GM18861 (cell line): ENCODE data around the gene NLRC5.
"Not testable (repeated sequence)": the region's sequence is repeated elsewhere in the genome, so short reads cannot be mapped to it uniquely, and the experiment has no call there.

Experiments used
- ATAC-seq: cut with Tn5 transposase; IDR thresholded peaks from one replicate; pipeline ENCODE4 v1.9.1; 2021; ENCODE audit not compliant: unreplicated experiment

Gene NLRC5

GRCh38 chr16:57092786-57093411 lies 103.5 kb downstream of the NLRC5 start:
- no peak for ATAC-seq

- ATAC-seq = no peak
These were observed 104.6 kb downstream of the NLRC5 start for GRCh38 chr16:57093666-57094564.

- no peak for ATAC-seq
These were observed 105.6 kb downstream of the NLRC5 start for GRCh38 chr16:57094911-57095310.

DNA sequence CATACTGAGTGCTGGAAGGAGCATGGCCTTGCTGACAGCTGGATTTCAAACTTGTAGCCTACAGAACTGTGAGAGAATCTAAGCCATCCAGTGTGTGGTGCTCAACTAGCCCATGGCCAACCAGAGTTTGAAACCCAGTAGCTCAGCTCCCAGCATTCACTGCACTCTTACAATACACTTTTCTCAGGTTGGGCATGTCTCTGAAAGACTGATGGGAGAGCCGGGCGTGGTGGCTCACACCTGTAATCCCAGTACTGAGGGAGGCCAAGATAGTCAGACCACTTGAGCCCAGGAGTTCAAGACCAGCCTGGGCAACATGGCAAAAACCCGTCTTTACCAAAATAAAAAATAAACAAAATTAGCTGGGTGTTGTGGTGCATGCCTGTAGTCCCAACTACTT lies 106.8 kb downstream of the NLRC5 start:
- ATAC-seq = no peak

DNA sequence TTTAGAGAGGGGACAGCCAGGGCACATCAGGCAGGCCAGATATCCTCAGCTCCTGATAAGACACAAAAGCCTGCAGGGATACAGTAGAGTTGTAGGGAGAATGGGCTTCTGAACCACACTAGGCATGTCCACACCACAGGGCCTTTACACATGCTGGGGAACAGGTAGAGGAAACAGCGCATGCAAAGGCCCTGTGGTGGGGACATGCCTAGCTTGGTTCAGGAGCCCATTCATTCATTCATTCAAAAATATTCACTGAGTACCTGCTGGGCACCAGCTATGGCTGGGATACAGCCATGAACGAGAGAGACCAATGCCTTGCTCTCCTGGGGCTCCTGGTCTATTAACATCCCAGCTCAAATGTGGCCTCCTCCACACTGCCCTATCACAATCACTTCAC lies 107.4 kb downstream of the NLRC5 start:
- no peak for ATAC-seq

DNA sequence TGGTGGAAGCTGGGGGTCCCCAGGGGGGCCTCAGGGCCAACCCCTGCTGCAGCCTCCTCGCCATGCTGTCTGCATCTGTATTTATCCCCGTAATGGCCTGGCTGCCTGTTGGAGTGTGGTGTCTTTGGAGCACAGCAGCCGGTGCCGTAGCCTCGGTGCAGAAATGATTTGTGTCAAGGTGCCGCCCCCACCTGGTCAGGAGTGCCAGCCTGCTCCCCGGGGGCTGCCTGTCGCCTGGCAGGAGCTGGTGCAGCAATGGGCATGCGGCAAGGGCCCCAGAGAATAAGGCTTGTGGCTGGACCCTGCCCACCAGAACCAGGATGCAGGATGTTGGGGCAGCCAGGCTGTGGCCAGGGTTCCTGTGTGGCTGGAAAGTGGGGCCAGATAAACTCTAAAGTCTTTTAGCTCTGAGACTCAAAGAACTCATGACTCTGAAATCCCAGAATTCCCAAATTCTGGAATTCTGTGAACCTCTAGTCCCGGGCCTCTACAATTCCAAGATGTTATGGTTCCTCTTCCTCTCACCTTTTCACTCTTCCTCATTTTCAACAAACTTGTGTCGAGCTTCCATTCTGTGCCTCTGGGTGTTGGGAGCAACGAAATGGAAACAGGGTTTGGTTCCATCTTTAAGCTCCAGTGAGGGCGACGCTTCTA lies 109.0 kb downstream of the NLRC5 start:
- no peak for ATAC-seq

DNA sequence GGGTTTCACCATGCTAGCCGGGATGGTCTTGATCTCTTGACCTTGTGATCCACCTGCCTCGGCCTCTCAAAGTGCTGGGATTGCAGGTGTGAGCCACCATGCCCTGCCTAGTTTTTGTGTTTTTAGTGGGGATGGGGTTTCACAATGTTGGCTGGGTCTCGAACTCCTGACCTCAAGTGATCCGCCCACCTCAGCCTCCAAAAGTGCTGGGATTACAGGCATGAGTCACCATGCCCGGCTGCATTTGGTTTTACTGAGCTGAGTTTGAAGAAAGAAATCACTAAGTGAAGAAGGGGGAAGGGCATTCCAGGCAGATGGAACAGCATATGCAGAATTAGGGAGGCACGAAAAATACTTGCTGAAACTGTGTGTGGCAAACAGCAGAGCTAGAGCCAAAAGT lies 110.6 kb downstream of the NLRC5 start:
- ATAC-seq = not testable (repeated sequence)

DNA sequence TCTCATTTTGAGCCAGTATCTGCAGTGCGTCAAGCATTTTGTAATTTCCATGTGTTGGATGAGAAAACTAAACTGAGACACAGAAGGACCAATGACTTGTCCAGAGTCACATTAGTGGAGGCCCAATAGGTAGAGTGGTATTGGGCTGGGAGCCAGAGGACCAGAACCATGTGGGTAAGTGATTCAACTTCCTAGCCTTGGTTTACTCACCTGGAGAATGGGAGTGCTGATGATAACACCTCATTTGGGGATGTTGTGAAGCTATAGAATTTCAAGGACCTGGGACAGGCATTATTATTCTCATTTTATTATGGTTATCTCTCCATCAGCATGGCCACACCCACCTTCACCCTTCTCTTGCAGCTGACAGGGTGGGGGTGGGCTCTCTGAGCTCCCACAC lies 111.1 kb downstream of the NLRC5 start:
- no peak for ATAC-seq

DNA sequence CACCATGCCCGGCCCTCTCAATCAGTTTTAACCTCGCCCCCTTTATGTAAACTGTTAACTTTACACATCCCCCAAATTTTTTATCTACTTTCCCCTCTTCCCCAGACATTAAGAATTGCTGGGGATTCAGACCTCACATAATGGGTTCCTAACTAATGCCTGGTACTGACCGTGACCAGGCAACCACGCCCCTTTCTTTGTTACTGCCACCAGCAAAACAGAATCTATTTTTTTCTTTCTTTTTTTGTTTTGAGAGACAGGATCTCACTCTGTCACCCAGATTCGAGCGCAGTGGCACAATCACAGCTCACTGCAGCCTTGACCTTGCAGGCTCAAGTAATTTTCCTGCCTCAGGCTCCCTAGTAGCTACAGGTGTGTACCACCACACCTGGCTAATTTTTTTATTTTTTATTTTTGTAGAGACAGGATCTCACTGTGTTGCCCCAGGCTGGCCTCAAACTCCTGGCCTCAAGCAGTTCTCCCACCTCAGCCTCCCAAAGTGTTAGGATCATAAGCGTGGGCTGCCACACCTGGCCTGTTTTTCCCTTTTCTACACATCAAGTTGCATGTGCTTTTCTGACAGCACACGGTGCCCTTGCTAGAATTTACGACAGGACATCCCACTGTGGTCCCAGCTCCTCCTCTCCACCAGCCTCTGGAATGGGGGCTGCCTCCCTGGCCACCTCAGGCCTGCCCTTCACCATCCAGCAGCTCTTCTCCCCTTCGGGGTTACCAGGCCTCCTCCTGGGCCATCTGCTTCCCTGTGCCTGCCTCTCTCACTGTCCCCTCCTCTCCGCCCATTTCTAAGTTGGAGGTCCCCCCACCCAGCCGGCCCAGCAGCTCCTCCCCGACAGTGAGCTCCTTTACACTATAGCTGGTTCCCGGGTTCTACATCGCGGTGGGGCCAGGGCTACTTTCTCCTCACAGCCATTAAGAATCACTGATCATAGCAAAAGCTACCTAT lies 113.8 kb downstream of the NLRC5 start:
- no peak for ATAC-seq

DNA sequence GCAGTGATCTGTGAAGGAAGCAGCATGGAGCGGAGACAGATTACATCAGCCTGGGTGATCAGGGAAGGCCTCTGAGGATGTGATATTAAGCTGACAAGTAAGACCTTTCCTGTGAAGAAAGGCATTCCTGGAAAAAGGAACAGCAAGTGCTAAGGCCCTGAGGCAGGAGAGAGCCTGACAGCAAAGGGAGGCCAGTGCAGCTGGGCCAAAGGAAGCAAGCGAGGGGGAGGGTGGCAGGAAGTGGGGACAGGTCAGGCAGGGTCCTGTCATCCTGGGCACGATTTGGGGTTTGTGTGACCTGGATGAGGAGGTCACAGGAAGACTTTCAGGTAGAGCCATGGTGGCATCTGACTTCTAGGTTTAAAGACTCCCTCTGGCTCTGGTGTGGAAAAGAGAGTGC lies 115.3 kb downstream of the NLRC5 start:
- no peak for ATAC-seq

GRCh38 chr16:57105184-57105583 lies 115.8 kb downstream of the NLRC5 start:
- ATAC-seq = no peak

- no peak for ATAC-seq
These were observed 117.4 kb downstream of the NLRC5 start for GRCh38 chr16:57106767-57107166.

GRCh38 chr16:57107321-57107922 lies 118.1 kb downstream of the NLRC5 start:
- no peak for ATAC-seq

- no peak for ATAC-seq
These were observed 119.1 kb downstream of the NLRC5 start for GRCh38 chr16:57108432-57108831.

DNA sequence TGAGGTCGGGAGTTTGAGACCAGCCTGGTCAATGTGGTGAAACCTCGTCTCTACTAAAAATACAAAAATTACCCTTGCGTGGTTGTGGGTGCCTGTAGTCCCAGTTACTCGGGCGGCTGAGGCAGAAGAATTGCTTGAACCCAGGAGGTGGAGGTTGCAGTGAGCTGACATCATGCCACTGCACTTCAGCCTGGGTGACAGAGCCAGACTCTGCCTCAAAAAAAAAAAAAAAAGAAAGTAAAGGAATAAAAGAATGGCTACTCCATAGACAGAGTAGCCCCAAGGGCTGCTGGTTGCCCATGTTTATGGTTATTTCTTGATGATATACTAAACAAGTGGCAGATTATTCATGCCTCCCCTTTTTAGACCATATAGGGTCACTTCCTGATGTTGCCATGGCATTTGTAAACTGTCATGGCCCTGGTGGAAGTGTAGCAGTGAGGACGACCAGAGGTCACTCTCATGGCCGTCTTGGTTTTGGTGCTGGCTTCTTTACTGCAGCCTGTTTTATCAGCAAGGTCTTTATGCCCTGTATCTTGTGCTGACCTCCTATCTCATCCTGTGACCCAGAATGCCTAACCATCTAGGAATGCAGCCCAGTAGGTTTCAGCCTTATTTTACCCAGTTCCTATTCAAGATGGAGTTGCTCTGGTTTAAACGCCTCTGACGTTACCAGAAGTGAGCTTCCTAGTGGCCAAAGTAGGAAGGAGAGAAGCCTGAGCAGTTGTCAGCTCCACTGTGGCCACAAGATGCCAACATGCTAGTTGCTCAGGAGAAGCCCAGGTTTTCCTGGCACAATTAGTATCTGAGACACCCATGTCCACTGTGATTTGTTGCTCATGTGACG lies 120.1 kb downstream of the NLRC5 start:
- ATAC-seq = not testable (repeated sequence)

DNA sequence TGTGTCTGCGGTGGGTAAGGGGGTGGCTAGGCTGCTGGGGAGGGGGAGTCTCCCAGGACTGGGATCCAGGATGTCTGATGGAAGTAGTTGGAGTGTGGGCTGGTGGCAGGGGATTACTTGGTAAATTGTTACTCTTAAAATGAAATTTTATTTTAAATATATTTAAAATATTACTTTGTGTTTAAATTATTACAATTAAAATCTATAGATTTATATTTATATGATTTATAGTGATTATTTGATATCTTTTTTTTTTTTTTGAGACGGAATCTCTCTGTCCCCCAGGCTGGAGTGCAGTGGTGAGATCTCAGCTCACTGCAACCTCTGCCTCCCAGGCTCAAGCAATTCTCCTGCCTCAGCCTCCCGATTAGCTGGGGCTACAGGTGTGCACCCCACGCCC lies 121.6 kb downstream of the NLRC5 start:
- no peak for ATAC-seq

GRCh38 chr16:57111420-57111819 lies 122.1 kb downstream of the NLRC5 start:
- ATAC-seq = no peak

DNA sequence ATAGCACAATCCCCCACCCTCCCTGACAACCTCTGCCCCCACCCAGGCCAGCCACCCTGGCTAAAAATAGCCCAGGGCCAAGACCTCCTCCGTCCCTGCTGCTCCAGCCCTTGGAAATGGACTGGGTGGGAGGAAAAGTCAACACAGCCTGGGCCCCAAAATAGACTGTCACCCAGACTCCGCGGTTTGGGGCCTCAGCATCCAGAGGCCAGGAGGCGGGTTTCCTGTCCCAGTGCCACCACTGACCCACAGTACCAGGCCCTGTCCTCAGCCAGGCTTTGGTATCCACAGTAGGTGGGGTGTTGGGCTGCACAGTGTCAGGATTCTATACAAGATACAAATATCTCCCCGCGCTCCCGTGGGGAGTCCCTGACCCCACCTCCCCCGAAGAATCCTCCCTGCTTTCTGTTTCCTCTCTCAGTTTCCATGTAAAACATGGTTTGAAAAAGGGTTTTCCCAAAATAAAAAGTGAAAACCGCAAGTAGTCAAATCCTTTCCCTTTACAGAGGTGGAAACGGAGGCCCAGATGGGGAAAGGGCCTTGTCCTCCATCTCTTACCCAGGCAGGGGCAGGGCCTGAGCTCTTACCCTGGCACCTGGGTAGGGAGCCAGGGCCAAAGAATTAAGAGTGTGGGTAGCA lies 123.2 kb downstream of the NLRC5 start:
- ATAC-seq = no peak

DNA sequence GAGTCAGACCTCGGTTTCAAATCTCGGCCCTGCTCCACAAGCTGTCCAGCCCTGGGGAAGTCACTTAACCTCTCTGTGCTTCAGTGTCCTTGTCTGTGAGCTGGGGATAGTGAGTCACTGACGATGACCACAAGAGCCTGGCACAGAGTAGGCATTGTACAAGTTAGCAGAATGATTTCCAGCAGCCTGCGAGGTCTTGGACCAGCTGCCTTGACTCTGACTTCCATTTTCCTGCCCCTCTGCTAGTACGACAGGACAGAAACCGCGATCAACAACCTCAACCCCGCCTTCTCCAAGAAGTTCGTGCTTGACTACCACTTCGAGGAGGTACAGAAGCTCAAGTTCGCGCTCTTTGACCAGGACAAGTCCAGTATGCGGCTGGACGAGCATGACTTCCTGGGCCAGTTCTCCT lies 123.7 kb downstream of the NLRC5 start:
- ATAC-seq = no peak
